Stimulated activated naive CD8-positive, alpha-beta T cell treated with anti-CD3 and anti-CD28 coated beads, Interleukin-15, Interleukin-2, amounts not matched to agents 100 ng/mL and 50 ng/mL, for 24 hours (primary cell): ENCODE measurements around the gene CTDP1.

Source experiments
- H3K27ac Mint-ChIP-seq: one replicate; pipeline ENCODE4 v1.8.0; 2021; ENCODE audit warnings: mild to moderate bottlenecking, mixed read lengths
- H3K27me3 Mint-ChIP-seq: one replicate; pipeline ENCODE4 v1.8.0; 2021; ENCODE audit warnings: mixed read lengths
- H3K36me3 Mint-ChIP-seq: one replicate; pipeline ENCODE4 v1.8.0; 2021; ENCODE audit warnings: low read depth, mixed read lengths
- H3K4me1 Mint-ChIP-seq: one replicate; pipeline ENCODE4 v1.8.0; 2021; ENCODE audit warnings: low read depth, mixed read lengths
- H3K4me3 Mint-ChIP-seq: one replicate; pipeline ENCODE4 v1.8.0; 2021; ENCODE audit warnings: mild to moderate bottlenecking, mixed read lengths
- H3K9me3 Mint-ChIP-seq: one replicate; pipeline ENCODE4 v1.8.0; 2021; ENCODE audit warnings: mixed read lengths

The CTDP1 gene

DNA sequence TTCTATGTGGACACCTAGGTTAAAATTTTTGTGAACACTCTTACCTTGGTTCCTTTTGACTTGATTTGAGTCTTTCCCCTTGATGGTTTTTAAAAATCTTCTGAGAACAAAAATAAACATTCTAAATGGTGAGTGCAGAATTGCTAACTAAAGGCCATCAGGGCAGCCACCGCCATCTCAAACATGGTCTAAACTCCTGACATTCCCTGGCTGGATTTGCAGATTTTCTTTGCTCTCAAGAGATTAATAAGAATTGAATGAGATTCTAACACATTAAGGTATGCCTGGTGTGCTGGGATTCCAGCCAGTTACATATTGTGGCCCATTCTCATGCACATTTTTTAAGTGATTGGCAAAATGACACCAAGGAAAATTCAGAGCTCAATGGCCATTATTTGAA is 17.2 kb upstream of the CTDP1 start:
- H3K27ac Mint-ChIP-seq = no peak overlapping the region
- no peaks in the 10 kb centered on the region for H3K9me3 Mint-ChIP-seq
- peaks cover 3% of the 10 kb centered on the region for H3K36me3 Mint-ChIP-seq
- H3K27me3 Mint-ChIP-seq = peaks cover 16% of the 10 kb centered on the region
- no peaks in the 10 kb centered on the region for H3K4me1 Mint-ChIP-seq
- no peak overlapping the region for H3K4me3 Mint-ChIP-seq

DNA sequence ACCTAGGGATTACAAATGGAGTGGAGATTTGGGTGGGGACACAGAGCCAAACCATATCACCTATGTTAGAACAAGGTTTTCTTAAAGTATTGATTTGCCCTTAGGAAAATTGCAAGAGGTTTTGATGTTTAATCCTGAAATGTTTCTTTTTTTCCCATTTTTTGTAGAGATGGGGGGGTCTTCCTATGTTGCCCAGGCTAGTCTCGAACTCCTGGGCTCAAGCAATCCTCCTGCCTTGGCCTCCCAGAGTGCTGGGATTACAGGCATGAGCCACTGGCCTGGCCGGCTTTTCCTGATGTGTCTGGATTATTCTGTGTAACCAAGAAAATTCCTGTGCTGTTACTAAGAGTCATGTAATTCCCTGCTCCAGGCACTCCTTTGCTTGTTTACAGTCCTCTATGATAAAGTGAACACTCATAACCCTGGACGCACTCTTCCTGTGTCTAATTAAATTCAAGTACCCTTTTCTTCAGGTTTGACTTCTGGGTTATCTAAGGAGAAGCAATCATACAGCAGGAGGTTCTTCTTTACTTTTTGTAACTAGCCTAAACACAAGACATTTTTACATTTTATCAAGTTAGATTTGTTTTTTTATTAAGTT is 15.0 kb upstream of the CTDP1 start:
- H3K9me3 Mint-ChIP-seq = no peaks in the 10 kb centered on the region
- peaks cover 3% of the 10 kb centered on the region for H3K36me3 Mint-ChIP-seq
- H3K4me3 Mint-ChIP-seq = no peak overlapping the region
- no peaks in the 10 kb centered on the region for H3K4me1 Mint-ChIP-seq
- peaks cover 16% of the 10 kb centered on the region for H3K27me3 Mint-ChIP-seq
- H3K27ac Mint-ChIP-seq = no peak overlapping the region

DNA sequence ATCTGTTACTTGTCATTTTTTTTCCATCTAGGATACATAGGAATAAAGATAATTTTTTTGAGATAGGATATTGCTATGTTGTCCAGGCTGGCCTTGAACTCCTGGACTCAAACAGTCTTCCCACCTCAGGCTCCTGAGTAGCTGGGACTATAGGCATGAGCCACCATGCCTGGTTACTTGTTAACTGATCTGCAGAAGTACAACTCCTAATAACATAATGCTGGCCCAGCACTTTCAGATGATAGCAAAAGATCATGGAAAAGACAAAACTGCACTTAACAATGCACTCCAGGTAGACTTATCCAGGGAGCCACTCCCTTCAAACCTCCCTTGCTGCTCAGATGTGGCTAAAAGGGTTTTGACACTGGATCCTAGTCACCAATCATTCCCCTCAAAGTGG is 11.4 kb upstream of the CTDP1 start:
- H3K27ac Mint-ChIP-seq = no peak overlapping the region
- no peaks in the 10 kb centered on the region for H3K9me3 Mint-ChIP-seq
- H3K36me3 Mint-ChIP-seq = peaks cover 12% of the 10 kb centered on the region
- no peak overlapping the region for H3K4me3 Mint-ChIP-seq
- H3K4me1 Mint-ChIP-seq = no peaks in the 10 kb centered on the region
- peaks cover 5% of the 10 kb centered on the region for H3K27me3 Mint-ChIP-seq

DNA sequence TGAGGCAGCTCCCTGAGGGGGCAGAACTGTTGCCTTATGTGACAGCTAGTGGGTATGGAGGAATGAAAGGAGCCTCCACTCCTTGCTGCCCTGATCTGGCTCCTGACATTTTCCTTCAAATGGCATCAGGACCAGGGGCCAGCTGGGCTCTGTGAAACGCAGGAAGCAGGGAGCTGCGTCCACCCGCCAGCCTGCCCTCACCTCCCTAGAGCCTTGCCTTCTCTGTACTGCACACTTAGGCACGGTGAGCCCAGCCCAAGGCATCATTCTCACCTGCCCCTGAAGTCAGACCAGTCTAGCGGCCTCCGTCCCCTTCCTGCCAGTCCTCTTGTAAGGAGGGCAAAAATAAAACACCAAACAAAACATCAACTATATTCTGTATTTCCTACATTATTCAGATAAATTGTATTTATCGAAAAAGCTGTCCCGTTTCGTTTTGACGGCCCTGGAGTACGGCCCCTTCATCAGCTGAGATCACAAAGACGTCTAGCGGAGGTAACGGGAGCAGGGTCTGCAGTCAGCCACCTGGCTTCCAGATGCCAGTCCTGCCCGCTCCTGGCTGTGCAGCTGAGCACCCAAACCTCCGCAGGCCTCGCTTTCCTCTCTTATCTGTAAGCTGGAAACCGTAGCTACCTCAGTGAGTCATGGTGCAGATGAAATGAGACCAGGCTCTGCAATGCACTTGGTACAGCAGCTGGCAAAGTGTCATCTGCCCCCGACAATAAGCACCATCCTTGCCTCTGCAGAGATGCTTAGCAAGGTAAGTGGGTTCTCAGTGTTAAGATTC is 6.9 kb upstream of the CTDP1 start:
- H3K4me1 Mint-ChIP-seq = peaks cover 12% of the 10 kb centered on the region
- no peak overlapping the region for H3K4me3 Mint-ChIP-seq
- H3K36me3 Mint-ChIP-seq = peaks cover 34% of the 10 kb centered on the region
- H3K27ac Mint-ChIP-seq = no peak overlapping the region
- no peaks in the 10 kb centered on the region for H3K27me3 Mint-ChIP-seq
- H3K9me3 Mint-ChIP-seq = no peaks in the 10 kb centered on the region

DNA sequence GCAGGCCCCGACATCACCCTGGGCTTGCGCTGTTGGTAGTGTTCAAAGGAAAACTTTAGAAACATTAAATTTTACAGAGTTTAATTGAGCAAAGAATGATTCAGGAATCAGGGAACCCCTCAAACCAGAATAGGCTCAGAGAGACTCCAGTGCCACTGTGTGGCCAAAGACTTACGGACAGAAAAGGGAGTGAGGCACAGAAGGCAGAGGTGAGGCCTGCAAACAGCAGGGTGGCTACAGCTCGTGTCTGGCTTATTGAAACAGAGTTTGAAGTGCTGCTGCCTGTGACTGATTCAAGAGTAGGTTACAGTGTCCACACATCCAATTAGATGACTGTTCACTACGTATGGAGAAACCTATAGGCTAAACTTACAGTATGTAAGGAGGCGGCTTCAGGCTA is 2.4 kb upstream of the CTDP1 start:
- Mint-ChIP-seq H3K4me1 (peaks cover 44% of the 10 kb centered on the region), H3K4me3 (peak overlapping the region; percentile 45), H3K27me3 (no peaks in the 10 kb centered on the region), H3K9me3 (no peaks in the 10 kb centered on the region), H3K27ac (no peak overlapping the region), H3K36me3 (peaks cover 42% of the 10 kb centered on the region)

DNA sequence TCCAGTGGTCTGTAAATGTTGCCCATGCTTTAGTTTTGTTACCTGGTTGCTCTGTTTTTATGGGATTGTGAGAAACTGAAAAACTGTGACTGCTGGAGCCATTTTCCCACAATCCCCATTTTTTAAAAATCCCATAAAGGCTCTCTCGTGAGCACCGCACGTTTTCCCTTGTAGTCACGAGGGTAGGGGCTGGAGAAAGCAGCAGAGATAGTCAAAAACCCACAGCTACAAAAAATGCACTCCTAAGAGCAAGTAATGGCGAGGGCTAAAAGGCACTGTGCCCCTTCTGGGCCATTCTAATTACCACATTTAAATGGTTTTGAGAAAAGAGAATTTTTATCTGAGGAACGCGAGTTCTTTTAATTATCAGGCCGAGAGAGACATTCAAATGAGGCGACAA is 1.8 kb upstream of the CTDP1 start:
- Mint-ChIP-seq H3K36me3 (peaks cover 45% of the 10 kb centered on the region), H3K27ac (peak overlapping the region; percentile 97), H3K9me3 (no peaks in the 10 kb centered on the region), H3K4me3 (peak overlapping the region; percentile 91), H3K27me3 (no peaks in the 10 kb centered on the region), H3K4me1 (peaks cover 50% of the 10 kb centered on the region)

DNA sequence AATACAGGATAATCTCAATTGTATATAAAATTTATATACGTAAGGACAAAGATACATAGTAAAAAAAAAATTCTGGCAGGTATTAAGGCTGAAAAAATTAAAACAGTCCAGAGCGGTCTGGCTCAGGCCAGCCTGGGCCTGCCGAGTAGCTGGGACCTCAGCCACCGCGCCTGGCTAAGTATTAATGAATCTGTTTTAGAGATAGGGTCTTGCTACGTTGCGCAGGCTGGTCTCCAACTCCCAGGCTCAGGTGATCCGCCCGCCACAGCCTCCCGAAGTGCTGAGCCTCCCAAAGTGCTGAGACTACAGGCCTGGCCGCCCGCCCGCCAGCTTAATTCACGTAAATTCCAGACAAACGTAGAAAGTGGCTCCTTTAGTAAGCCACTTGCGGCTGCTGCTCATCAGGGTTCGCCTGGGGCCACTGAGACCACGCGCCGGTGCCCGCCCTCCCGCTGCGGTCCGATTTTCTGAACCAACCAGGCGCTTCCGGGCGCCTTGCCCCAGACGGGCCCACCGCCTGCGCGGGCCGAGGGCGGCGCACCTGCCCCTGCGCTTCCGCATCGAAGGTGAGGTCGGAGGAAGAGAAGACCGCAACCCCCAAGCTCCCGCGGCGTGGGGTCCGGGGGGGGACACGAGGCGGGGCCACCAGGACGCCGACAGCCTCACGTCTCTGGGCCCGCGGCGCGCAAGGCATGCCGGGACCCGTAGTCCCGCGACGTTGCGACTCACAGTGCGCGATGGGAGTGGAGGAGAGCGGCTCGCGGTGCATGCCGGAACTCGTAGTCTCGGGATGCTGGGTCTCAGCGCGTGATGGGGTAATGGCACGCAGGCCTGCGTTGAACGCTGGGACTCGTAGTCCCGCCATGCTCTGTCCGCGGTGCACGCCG is 695 bp upstream of the CTDP1 start:
- Mint-ChIP-seq H3K4me1 (peaks cover 61% of the 10 kb centered on the region), H3K27ac (peak overlapping the region; percentile 97), H3K4me3 (peak overlapping the region; percentile 91), H3K9me3 (no peaks in the 10 kb centered on the region), H3K36me3 (peaks cover 56% of the 10 kb centered on the region), H3K27me3 (no peaks in the 10 kb centered on the region)

DNA sequence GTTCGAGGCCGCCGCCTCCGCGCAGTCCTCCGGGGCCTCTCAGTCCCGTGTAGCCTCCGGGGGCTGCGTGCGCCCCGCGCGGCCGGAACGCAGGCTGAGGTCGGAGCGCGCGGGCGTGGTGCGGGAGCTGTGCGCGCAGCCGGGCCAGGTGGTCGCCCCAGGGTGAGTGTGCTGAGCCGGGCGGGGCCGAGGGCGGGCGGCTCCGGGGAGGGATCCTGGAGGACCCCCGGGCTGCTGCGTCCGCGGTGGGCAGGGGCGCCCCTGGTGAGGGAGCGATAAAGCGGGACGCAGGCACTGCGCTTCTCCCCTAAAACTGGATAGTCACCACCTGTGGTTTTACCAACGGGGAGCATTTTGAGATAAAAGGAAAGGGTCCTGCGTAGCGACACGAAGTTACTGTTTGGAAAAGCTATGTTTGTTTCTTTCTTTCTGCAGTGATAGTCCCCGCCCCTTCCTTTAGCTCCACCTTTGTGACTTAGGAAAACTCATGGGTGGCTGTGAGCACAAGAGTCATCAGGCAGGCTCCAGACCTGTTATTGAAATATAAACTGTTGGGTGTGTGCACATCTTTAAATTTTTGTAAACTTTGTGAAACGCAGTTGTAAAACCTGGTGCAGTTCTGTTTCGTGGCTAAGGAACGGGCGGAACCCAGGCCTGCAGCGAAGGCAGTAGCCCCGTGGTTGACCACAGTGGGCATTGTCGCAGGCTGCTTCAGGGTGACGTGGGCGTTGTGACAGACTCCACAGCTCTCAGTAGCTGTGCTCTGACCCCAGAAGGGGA is 687 bp downstream of the CTDP1 start:
- peaks cover 55% of the 10 kb centered on the region for H3K36me3 Mint-ChIP-seq
- H3K4me3 Mint-ChIP-seq = peak overlapping the region; percentile 95
- H3K4me1 Mint-ChIP-seq = peaks cover 74% of the 10 kb centered on the region
- H3K27me3 Mint-ChIP-seq = no peaks in the 10 kb centered on the region
- peak overlapping the region; percentile 96 for H3K27ac Mint-ChIP-seq
- H3K9me3 Mint-ChIP-seq = no peaks in the 10 kb centered on the region

DNA sequence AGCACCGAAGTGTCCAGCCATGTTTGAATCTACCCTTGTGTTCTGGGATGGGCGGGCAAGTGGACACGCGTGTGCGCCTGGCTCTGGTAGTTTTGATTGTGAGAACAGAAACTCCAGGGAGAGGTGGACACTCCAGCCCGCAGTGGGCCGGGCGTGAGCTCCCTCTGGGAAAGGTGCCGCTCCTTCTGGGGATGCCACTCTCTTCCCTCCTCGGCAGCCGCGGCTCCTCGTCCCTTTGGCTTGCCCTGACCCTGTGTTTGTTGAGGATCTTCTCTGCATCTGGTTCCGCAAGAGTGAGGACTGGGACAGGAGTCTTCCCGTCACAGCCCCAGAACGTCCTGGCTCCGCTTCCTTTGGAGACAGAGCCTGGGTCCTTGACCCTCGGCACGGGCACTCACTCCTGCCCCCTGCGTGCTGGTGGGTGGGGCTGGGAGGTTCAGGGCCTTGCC is 1.3 kb downstream of the CTDP1 start:
- peak overlapping the region; percentile 95 for H3K4me3 Mint-ChIP-seq
- H3K4me1 Mint-ChIP-seq = peaks cover 81% of the 10 kb centered on the region
- peak overlapping the region; percentile 96 for H3K27ac Mint-ChIP-seq
- no peaks in the 10 kb centered on the region for H3K27me3 Mint-ChIP-seq
- H3K36me3 Mint-ChIP-seq = peaks cover 54% of the 10 kb centered on the region
- no peaks in the 10 kb centered on the region for H3K9me3 Mint-ChIP-seq

DNA sequence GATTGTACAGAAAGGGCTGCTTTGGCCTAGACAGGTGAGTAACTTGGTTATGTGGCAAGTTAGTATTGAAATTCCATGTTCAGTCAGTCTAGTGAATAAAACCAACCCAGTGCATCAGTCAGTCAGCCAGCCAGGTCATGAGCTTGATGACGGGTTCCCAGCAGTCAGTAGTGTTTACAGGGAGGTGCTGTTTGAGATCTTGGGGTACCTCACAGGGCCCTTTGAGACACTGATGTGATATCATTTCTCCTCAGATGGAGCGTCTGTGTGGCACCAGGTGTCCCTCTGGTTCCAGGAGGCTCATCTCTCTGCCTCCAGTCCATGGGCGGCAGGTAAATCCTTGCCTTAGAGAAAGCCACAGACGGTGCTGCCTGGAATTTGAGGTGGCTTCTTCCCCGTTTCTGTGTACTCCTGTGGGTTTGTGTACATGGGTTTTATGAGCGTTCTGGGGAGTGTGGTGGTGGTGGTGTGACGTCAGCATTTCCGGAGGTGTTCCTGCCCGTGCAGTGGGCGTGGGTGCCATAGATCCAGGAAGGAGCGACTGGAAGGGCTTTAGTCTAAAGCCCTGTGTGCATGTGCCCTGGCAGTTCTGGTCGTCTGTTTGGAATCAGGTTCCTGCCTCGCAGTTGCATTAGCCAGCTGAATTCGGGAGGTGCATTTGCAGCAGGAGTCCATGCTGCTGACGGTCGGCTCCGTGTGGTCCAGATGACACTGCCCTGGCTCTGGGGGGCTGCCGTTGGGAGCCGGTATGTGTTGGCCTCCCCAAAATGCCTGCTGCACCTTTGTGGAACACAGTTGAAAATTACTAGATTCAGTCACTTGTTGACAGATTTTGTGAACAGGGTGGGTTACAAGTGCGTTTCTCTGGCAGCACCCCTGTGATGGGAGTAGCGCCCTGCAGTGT is 2.1 kb downstream of the CTDP1 start:
- Mint-ChIP-seq H3K27ac (peak overlapping the region; percentile 96), H3K27me3 (no peaks in the 10 kb centered on the region), H3K4me3 (peak overlapping the region; percentile 95), H3K9me3 (no peaks in the 10 kb centered on the region), H3K4me1 (peaks cover 85% of the 10 kb centered on the region), H3K36me3 (peaks cover 55% of the 10 kb centered on the region)

DNA sequence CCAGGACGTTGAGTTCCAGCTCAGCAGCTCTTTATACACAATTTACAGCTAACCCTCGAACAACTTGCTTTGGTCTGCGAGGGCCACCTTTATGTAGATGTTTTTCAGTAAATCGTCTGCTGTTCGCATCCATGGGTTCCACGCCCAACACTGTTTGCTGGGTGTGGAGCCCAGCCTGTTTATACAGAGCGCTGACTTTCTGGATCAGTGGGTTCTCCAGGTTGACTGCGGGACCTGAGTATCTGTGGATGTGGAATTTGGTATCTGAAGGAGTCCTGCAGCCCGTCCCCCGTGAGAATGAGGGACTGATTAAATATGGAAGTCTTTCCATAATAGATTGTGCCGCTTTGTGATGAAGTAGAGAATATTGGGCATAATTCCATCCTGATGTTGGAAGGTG is 2.9 kb downstream of the CTDP1 start:
- no peaks in the 10 kb centered on the region for H3K9me3 Mint-ChIP-seq
- H3K27me3 Mint-ChIP-seq = no peaks in the 10 kb centered on the region
- H3K4me1 Mint-ChIP-seq = peaks cover 78% of the 10 kb centered on the region
- peaks cover 47% of the 10 kb centered on the region for H3K36me3 Mint-ChIP-seq
- H3K27ac Mint-ChIP-seq = peak overlapping the region; percentile 96
- H3K4me3 Mint-ChIP-seq = peak overlapping the region; percentile 95

DNA sequence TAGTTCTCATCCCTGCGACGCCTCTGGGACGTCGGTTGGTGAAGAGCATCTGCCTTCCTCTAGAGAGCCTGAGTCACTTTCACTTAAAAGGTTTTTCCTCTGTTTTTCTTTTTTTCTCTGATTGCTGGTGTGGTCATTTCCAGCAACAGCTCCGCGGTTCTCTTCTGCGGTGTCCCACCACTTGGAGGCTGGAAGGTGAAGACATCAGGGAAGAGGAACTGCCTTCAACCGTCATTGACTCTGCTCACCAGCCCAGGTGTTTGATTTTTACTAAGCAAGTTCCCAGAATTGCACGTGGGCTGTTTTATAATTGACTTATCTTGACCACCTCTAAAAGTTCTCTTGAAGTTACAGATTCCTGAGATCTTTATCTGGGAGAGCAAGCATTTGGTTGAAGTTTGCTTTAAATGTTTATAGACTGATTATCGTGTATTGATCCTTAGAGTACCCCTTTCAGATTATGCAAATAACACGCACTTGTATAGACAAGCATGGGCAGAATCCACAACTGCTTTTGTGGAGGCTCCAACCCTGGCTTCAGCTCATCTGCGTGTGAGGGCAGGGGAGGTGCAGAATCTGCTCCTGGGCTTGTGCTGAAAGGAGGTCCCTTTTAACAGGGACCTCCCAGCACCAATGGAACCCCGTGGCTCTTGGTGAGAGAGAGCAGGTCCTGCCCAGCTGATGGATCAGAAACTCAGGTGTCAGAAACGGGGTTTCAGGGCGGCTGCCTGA is 3.5 kb downstream of the CTDP1 start:
- H3K4me1 Mint-ChIP-seq = peaks cover 78% of the 10 kb centered on the region
- H3K9me3 Mint-ChIP-seq = no peaks in the 10 kb centered on the region
- peak overlapping the region; percentile 96 for H3K27ac Mint-ChIP-seq
- H3K4me3 Mint-ChIP-seq = peak overlapping the region; percentile 95
- H3K27me3 Mint-ChIP-seq = no peaks in the 10 kb centered on the region
- H3K36me3 Mint-ChIP-seq = peaks cover 43% of the 10 kb centered on the region

DNA sequence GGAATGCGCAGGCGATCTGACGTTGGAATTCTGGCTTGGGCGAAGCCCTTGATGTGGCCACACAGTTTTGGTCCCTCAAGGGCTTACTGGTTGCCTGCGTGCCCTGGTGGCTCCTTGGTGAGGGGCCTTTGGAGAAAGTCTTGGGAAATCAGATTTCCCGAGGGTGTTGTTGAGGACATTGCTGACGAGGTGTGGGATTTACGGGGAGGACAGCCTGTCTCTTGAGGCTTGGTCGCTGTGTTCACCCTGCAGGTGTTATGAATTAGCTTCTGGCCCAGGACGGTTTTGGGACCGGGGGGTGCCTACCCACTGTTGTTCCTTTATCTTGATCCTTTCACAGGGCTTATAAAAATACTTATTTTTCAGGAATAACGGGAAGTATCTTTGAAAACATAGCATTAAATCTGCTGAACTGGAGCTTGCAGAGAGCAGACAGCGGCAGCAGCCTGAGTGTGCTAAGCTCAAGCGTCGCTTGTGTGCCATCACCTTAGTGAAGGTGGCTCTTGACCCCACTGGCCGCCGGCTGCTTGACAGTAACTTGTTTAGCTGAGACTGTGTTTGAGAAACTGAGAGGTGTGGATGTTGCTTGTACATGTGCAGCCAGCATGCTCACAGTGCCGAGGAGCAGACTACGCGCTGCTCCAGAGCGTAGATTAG is 4.2 kb downstream of the CTDP1 start:
- H3K9me3 Mint-ChIP-seq = no peaks in the 10 kb centered on the region
- no peaks in the 10 kb centered on the region for H3K27me3 Mint-ChIP-seq
- H3K4me1 Mint-ChIP-seq = peaks cover 74% of the 10 kb centered on the region
- H3K27ac Mint-ChIP-seq = peak overlapping the region; percentile 96
- H3K4me3 Mint-ChIP-seq = peak overlapping the region; percentile 95
- peaks cover 43% of the 10 kb centered on the region for H3K36me3 Mint-ChIP-seq
